H1 (cell line): ENCODE data around the gene DYNLRB1. TPM values are rescaled to one million over a fixed set of nuclear protein-coding genes. Genes with fewer than 3 reads are reported as not detected.

Source experiments
- KDM4A ChIP-seq: IDR thresholded peaks from one replicate; pipeline ENCODE4 v1.7.1; 2012; ENCODE audit warnings: low read depth, mild to moderate bottlenecking, moderate library complexity, low read length, inconsistent platforms; ENCODE audit not compliant: severe bottlenecking
- SUZ12 ChIP-seq: fragments of 200-600 bp; sonication (generic); IDR thresholded peaks from 2 replicates; pipeline ENCODE4 v1.6.1; 2012; ENCODE audit warnings: mild to moderate bottlenecking, inconsistent platforms, low read length, moderate library complexity, mixed read lengths
- polyA plus RNA-seq, 7 experiments: library from polyadenylated mRNA; depleted of rRNA in 3 of 7; stranded (reverse) in 5 of 7; unstranded in 2 of 7; fragments of >200 nt in 5 of 7; fragments of 200-250 nt in 2 of 7; gene quantifications; 1 replicate in 5 of 7; 2 replicates in 1 of 7; 4 replicates in 1 of 7; pipeline versions ENCODE4 v1.2.1 to v1.2.3, GENCODE V29; 2011 to 2013; ENCODE audit warnings: missing spikeins in 2 of 7, mixed read lengths in 2 of 7
- total RNA-seq: library from RNA; stranded (reverse); fragmentation: NEBNext Ultra II Directional; extraction: Animal tissue kit (Norgen Biotek cat#: 25700); gene quantifications from 2 replicates; pipeline ENCODE4 v1.2.1, GENCODE V29; 2021

DYNLRB1 gene
- total and polyA plus RNA-seq, 2 of the 8 experiments (the other 6 are each of a cell fraction or from before 2014, with no cell fraction given): 109 to 214 TPM

DNA sequence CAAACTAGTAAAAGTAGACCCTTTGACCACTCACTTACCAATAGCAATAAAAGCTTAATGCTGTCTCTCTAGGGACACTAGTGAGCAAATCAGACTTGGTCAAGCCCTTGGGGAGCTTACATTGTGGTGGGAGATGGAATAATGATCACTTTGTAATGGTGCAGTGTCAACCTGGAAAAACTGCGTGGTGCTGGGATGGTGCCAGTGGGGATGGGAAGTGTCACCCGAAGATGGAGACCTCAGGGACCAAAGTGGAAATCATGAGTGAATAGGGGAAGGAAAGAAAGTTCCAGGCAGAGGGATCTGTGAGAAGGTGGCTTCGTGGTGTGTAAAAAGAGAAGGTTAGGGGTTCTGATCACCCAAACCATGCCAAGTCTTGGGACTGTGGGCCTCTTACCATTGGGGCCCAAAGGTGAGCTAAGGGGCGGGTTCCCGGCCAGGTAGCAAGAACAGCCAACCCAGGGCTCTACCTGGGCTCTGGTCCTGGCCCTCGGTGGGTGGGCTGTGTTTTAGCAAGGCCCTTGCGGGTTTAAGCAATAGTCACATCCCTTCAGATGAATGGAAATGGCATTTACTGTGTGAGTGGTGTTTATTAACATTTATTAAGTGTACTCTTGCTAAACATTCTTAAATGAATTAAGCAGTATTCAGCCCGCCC lies 15.5 kb downstream of the DYNLRB1 start (continued):
- TF ChIP-seq KDM4A (no peak), SUZ12 (no peak)
